Liver (tissue), 9 donors: ENCODE results near the gene GLRX5. TPM values are rescaled to one million over a fixed set of nuclear protein-coding genes. Genes with fewer than 3 reads are reported as not detected.
A peak's percentile ranks its signal among the peaks of the same experiment; 100 is the strongest.

Experiments
- DNase-seq: peaks from one replicate; pipeline ENCODE4 v3.0.0-alpha.2; 2017; ENCODE audit warnings: low spot score
- H3K27ac ChIP-seq, 2 donors: one replicate each; pipeline ENCODE4 v1.7.0; 2013; ENCODE audit warnings: inconsistent platforms in 2 of 2, low read length in 2 of 2, control low read depth in 1 of 2, low read depth in 1 of 2, mild to moderate bottlenecking in 1 of 2
- H3K27me3 ChIP-seq, 4 donors: one replicate each; pipeline versions ENCODE4 v1.6.1 to v1.7.0; 2013; ENCODE audit warnings: low read length in 3 of 4, inconsistent platforms in 1 of 4, mild to moderate bottlenecking in 1 of 4, moderate library complexity in 1 of 4; ENCODE audit not compliant: control insufficient read depth in 4 of 4, insufficient read depth in 4 of 4
- H3K36me3 ChIP-seq, 4 donors: one replicate each; pipeline versions ENCODE4 v1.6.1 to v1.7.0; 2013; ENCODE audit warnings: low read length in 3 of 4, mild to moderate bottlenecking in 3 of 4, low read depth in 1 of 4, moderate library complexity in 1 of 4; ENCODE audit not compliant: control insufficient read depth in 4 of 4, insufficient read depth in 3 of 4
- H3K4me1 ChIP-seq, 4 donors: one replicate each; pipeline versions ENCODE4 v1.6.1 to v1.7.0; 2013; ENCODE audit warnings: low read length in 3 of 4, mild to moderate bottlenecking in 3 of 4, moderate library complexity in 1 of 4; ENCODE audit not compliant: control insufficient read depth in 4 of 4, insufficient read depth in 4 of 4
- H3K4me3 ChIP-seq, 3 donors: one replicate each; pipeline versions ENCODE4 v1.6.1 to v1.7.0; 2013; ENCODE audit warnings: low read length in 3 of 3, control low read depth in 1 of 3, low read depth in 1 of 3, mild to moderate bottlenecking in 1 of 3
- H3K9ac ChIP-seq, 2 donors: one replicate each; pipeline ENCODE4 v1.7.0; 2013; ENCODE audit warnings: low read length in 2 of 2, mild to moderate bottlenecking in 2 of 2, moderate library complexity in 2 of 2, control low read depth in 1 of 2, low read depth in 1 of 2
- H3K9me3 ChIP-seq, 4 donors: one replicate each; pipeline versions ENCODE4 v1.6.1 to v1.7.0; 2013; ENCODE audit warnings: low read length in 3 of 4; ENCODE audit not compliant: control insufficient read depth in 4 of 4
- EGR1 ChIP-seq, 2 donors: IDR thresholded peaks; 2 replicates each; pipeline ENCODE4 v1.6.1; 2016 to 2018; ENCODE audit warnings: antibody characterized with exemption in 2 of 2, low read depth in 2 of 2
- FOXA1 ChIP-seq: IDR thresholded peaks from 2 replicates; pipeline ENCODE4 v1.6.1; 2016; ENCODE audit warnings: antibody characterized with exemption
- FOXA2 ChIP-seq: IDR thresholded peaks from 2 replicates; pipeline ENCODE4 v1.6.1; 2016; ENCODE audit warnings: antibody characterized with exemption
- GABPA ChIP-seq, 2 donors: IDR thresholded peaks in 1 of 2; conservative IDR thresholded peaks in 1 of 2; 2 replicates each; pipeline ENCODE4 v1.6.1; 2016; ENCODE audit warnings: antibody characterized with exemption in 2 of 2, mild to moderate bottlenecking in 1 of 2, moderate library complexity in 1 of 2
- HNF4A ChIP-seq, 2 donors: conservative IDR thresholded peaks; 2 replicates each; pipeline ENCODE4 v1.6.1; 2016; ENCODE audit warnings: antibody characterized with exemption in 2 of 2, mild to moderate bottlenecking in 2 of 2
- HNF4G ChIP-seq: IDR thresholded peaks from 2 replicates; pipeline ENCODE4 v1.6.1; 2016; ENCODE audit warnings: antibody characterized with exemption
- JUND ChIP-seq, 2 donors: IDR thresholded peaks; 2 replicates each; pipeline ENCODE4 v1.6.1; 2016; ENCODE audit warnings: antibody characterized with exemption in 2 of 2
- NR2F2 ChIP-seq: IDR thresholded peaks from 2 replicates; pipeline ENCODE4 v1.6.1; 2016; ENCODE audit warnings: antibody characterized with exemption
- RAD21 ChIP-seq, 2 donors: IDR thresholded peaks; 2 replicates each; pipeline ENCODE4 v1.6.1; 2016; ENCODE audit warnings: antibody characterized with exemption in 2 of 2, mild to moderate bottlenecking in 2 of 2
- RXRA ChIP-seq, 2 donors: IDR thresholded peaks; 2 replicates each; pipeline ENCODE4 v1.6.1; 2017 to 2018; ENCODE audit warnings: antibody characterized with exemption in 2 of 2, mild to moderate bottlenecking in 1 of 2
- SP1 ChIP-seq: IDR thresholded peaks from 2 replicates; pipeline ENCODE4 v1.6.1; 2018; ENCODE audit warnings: antibody characterized with exemption, mild to moderate bottlenecking
- TAF1 ChIP-seq: conservative IDR thresholded peaks from 2 replicates; pipeline ENCODE4 v1.6.1; 2016; ENCODE audit warnings: antibody characterized with exemption, mild to moderate bottlenecking
- YY1 ChIP-seq: IDR thresholded peaks from 2 replicates; pipeline ENCODE4 v1.6.1; 2016; ENCODE audit warnings: antibody characterized with exemption, mild to moderate bottlenecking
- WGBS: extraction: QIAGEN DNeasy Blood & Tissue Kit; methylation state at CpG from one replicate; pipeline ENCODE4 v1.1.7; 2013; 5-methylcytosine and 5-hydroxymethylcytosine counted together
- polyA plus RNA-seq, 2 donors: library from polyadenylated mRNA; stranded (reverse) in 1 of 2; unstranded in 1 of 2; fragments of 200-250 nt in 1 of 2; fragments of >200 nt in 1 of 2; fragmentation: Nextera tagmentation in 1 of 2; extraction: Ambion mirVana in 1 of 2; gene quantifications; one replicate each; pipeline versions ENCODE4 v1.2.1 to v1.2.3, GENCODE V29; 2013 to 2015
- total RNA-seq, 2 donors: library from RNA; depleted of rRNA; stranded (reverse); fragments of >200 nt; gene quantifications; one replicate each; pipeline ENCODE4 v1.2.3, GENCODE V29; 2014
- TF ChIP-seq, protein P1 (sequence below): IDR thresholded peaks from 2 replicates; pipeline ENCODE4 v1.6.1; 2016; ENCODE audit warnings: antibody characterized with exemption
- TF ChIP-seq, protein P2 (sequence below): IDR thresholded peaks from 2 replicates; pipeline ENCODE4 v1.6.1; 2016; ENCODE audit warnings: antibody characterized with exemption, mild to moderate bottlenecking
- TF ChIP-seq, protein P3 (sequence below): fragments of 150-350 bp; IDR thresholded peaks from 2 replicates; pipeline ENCODE4 v1.5.1; 2017; ENCODE audit warnings: improper control_type of control experiment, low read depth, low read length; ENCODE audit not compliant: missing input control
- TF ChIP-seq, protein P4 (sequence below): IDR thresholded peaks from 2 replicates; pipeline ENCODE4 v1.6.1; 2016; ENCODE audit warnings: antibody characterized with exemption
- TF ChIP-seq, protein P5 (sequence below): IDR thresholded peaks from 2 replicates; pipeline ENCODE4 v1.6.1; 2016; ENCODE audit warnings: antibody characterized with exemption
- donor health status: healthy.
- donor health status: healthy.
- donor health status: healthy.
- donor health status: healthy.
- donor health status: healthy.

Gene GLRX5
- total and polyA plus RNA-seq, 4 donors, result 28.4 to 172 (median 39.7) TPM

DNA sequence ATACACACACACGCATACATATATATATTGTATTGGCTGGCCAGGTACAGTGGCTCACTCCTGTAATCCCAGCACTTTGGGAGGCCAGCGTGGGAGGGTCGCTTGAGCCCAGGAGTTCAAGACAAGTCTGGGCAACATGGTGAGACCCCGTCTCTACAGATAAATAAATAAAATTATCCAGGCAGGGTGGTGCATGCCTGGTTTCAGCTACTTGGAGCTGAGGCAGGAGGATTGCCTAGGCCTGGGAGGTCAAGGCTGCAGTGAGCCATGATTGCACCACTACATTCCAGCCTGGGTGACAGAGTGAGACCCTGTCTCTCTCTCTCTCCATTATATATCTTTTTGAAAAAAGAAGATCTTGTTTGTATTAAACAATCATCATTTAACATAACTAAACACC lies 13.8 kb upstream of the GLRX5 start:
- H3K9ac ChIP-seq, result no peak overlapping the region
- no peak for DNase-seq
- 91% methylated on average over 4 of the region's 4 CpGs for WGBS
- no peak for TF ChIP-seq TAF1
- TF ChIP-seq, protein P1, sequence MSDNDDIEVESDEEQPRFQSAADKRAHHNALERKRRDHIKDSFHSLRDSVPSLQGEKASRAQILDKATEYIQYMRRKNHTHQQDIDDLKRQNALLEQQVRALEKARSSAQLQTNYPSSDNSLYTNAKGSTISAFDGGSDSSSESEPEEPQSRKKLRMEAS, result no peak
- no peak for TF ChIP-seq JUND (IDR thresholded peaks at IDR 0.05)
- no peak overlapping the region for H3K27ac ChIP-seq
- no peaks in the 10 kb centered on the region for H3K36me3 ChIP-seq
- no peaks in the 10 kb centered on the region for H3K27me3 ChIP-seq
- H3K4me3 ChIP-seq, result no peak overlapping the region
- peaks cover 12 to 55% (median 44%) of the 10 kb centered on the region in 4 donors for H3K4me1 ChIP-seq
- no peaks in the 10 kb centered on the region for H3K9me3 ChIP-seq

DNA sequence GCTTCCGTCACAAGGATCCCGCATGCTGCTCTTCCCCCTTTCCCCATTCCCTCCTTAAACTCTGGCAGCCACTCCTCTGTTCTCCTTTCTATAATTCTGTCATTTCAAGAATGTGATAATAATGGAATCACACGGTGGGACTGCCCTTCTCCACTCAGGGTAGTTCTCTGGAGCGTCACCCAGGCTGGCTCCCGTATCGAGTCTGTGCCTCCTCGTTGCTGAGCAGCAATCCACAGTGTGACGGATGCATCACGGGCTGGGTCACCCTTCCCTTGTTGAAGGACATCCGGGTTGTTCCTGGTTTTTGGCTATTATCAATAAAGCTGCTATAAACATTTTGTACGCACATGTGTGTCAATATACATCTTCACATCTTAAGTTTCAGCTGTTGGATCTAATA lies 12.7 kb upstream of the GLRX5 start:
- H3K27me3 ChIP-seq, result no peaks in the 10 kb centered on the region
- peaks cover 6 to 61% (median 49%) of the 10 kb centered on the region in 4 donors for H3K4me1 ChIP-seq
- 95% methylated on average over 11 of the region's 11 CpGs for WGBS
- H3K4me3 ChIP-seq, result no peak overlapping the region
- no peaks in the 10 kb centered on the region for H3K9me3 ChIP-seq
- peak; percentile 30 for DNase-seq
- H3K36me3 ChIP-seq, result no peaks in the 10 kb centered on the region
- peak overlapping the region; percentile 91 to 92 for H3K27ac ChIP-seq
- no peak overlapping the region for H3K9ac ChIP-seq
- TF ChIP-seq GABPA (IDR thresholded peaks at IDR 0.05 in 1 of 2, conservative IDR thresholded peaks at IDR 0.05 in 1 of 2), result no peak
- TF ChIP-seq RXRA (IDR thresholded peaks at IDR 0.05), result no peak
- TF ChIP-seq, protein P2, sequence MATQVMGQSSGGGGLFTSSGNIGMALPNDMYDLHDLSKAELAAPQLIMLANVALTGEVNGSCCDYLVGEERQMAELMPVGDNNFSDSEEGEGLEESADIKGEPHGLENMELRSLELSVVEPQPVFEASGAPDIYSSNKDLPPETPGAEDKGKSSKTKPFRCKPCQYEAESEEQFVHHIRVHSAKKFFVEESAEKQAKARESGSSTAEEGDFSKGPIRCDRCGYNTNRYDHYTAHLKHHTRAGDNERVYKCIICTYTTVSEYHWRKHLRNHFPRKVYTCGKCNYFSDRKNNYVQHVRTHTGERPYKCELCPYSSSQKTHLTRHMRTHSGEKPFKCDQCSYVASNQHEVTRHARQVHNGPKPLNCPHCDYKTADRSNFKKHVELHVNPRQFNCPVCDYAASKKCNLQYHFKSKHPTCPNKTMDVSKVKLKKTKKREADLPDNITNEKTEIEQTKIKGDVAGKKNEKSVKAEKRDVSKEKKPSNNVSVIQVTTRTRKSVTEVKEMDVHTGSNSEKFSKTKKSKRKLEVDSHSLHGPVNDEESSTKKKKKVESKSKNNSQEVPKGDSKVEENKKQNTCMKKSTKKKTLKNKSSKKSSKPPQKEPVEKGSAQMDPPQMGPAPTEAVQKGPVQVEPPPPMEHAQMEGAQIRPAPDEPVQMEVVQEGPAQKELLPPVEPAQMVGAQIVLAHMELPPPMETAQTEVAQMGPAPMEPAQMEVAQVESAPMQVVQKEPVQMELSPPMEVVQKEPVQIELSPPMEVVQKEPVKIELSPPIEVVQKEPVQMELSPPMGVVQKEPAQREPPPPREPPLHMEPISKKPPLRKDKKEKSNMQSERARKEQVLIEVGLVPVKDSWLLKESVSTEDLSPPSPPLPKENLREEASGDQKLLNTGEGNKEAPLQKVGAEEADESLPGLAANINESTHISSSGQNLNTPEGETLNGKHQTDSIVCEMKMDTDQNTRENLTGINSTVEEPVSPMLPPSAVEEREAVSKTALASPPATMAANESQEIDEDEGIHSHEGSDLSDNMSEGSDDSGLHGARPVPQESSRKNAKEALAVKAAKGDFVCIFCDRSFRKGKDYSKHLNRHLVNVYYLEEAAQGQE, result no peak
- TF ChIP-seq JUND (IDR thresholded peaks at IDR 0.05), result no peak
- no peak for TF ChIP-seq FOXA2
- TF ChIP-seq, protein P3, sequence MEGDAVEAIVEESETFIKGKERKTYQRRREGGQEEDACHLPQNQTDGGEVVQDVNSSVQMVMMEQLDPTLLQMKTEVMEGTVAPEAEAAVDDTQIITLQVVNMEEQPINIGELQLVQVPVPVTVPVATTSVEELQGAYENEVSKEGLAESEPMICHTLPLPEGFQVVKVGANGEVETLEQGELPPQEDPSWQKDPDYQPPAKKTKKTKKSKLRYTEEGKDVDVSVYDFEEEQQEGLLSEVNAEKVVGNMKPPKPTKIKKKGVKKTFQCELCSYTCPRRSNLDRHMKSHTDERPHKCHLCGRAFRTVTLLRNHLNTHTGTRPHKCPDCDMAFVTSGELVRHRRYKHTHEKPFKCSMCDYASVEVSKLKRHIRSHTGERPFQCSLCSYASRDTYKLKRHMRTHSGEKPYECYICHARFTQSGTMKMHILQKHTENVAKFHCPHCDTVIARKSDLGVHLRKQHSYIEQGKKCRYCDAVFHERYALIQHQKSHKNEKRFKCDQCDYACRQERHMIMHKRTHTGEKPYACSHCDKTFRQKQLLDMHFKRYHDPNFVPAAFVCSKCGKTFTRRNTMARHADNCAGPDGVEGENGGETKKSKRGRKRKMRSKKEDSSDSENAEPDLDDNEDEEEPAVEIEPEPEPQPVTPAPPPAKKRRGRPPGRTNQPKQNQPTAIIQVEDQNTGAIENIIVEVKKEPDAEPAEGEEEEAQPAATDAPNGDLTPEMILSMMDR, result no peak
- TF ChIP-seq, protein P4, sequence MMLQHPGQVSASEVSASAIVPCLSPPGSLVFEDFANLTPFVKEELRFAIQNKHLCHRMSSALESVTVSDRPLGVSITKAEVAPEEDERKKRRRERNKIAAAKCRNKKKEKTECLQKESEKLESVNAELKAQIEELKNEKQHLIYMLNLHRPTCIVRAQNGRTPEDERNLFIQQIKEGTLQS, result no peak
- no peak for TF ChIP-seq FOXA1
- TF ChIP-seq TAF1, result no peak
- TF ChIP-seq HNF4G, result no peak
- TF ChIP-seq, protein P1, result no peak
- no peak for TF ChIP-seq HNF4A (conservative IDR thresholded peaks at IDR 0.05)
- TF ChIP-seq NR2F2, result no peak
- TF ChIP-seq, protein P5, sequence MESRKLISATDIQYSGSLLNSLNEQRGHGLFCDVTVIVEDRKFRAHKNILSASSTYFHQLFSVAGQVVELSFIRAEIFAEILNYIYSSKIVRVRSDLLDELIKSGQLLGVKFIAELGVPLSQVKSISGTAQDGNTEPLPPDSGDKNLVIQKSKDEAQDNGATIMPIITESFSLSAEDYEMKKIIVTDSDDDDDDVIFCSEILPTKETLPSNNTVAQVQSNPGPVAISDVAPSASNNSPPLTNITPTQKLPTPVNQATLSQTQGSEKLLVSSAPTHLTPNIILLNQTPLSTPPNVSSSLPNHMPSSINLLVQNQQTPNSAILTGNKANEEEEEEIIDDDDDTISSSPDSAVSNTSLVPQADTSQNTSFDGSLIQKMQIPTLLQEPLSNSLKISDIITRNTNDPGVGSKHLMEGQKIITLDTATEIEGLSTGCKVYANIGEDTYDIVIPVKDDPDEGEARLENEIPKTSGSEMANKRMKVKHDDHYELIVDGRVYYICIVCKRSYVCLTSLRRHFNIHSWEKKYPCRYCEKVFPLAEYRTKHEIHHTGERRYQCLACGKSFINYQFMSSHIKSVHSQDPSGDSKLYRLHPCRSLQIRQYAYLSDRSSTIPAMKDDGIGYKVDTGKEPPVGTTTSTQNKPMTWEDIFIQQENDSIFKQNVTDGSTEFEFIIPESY, result no peak
- TF ChIP-seq SP1, result no peak
- TF ChIP-seq EGR1 (IDR thresholded peaks at IDR 0.05; ENCODE audit: low read depth in 2 of 2), result no peak
- no peak for TF ChIP-seq YY1
- no peak for TF ChIP-seq RAD21 (IDR thresholded peaks at IDR 0.05)
